Caco-2 (cell line): Measurements from ENCODE around the gene MYH9. TPM values are rescaled to one million over a fixed set of nuclear protein-coding genes. Genes with fewer than 3 reads are reported as not detected.
A peak's percentile ranks its signal among the peaks of the same experiment; 100 is the strongest.

Experiments
- BruUV-seq: library from RNA; stranded (reverse); fragments of 400-500 nt; replicated peaks from 2 replicates; lab custom pipeline; 2021; lab: Mats Ljungman, UMichigan
- CTCF ChIA-PET: fragments of 300-600 bp; sonication (Branson Sonifier 250); formaldehyde crosslinking; loops from one replicate; lab custom pipeline; 2022; ENCODE audit warnings: antibody characterized with exemption; lab: Charles Lee
- POLR2A ChIA-PET: fragments of 300-600 bp; sonication (Branson Sonifier 250); formaldehyde crosslinking; loops from one replicate; lab custom pipeline; 2022; ENCODE audit warnings: antibody characterized with exemption; lab: Charles Lee
- DNase-seq, 2 experiments: peaks; one replicate each; pipeline versions ENCODE4 v3.0.0 to v3.0.0-alpha.2; 2020 to 2022
- H3K27me3 ChIP-seq: replicated peaks from 2 replicates; pipeline ENCODE4 v1.6.0; 2011; ENCODE audit warnings: low read length; ENCODE audit not compliant: control insufficient read depth, insufficient read depth
- H3K36me3 ChIP-seq: 2 replicates; pipeline ENCODE4 v1.5.1; 2011; ENCODE audit warnings: low read length; ENCODE audit not compliant: control insufficient read depth, insufficient read depth
- H3K4me1 ChIP-seq: fragments of 250-450 bp; sonication (Bioruptor Pico); 2 replicates; pipeline ENCODE4 v1.5.1; 2020; ENCODE audit warnings: mild to moderate bottlenecking
- H3K4me3 ChIP-seq: 2 replicates; pipeline ENCODE4 v1.5.1; 2011; ENCODE audit warnings: low read depth, mild to moderate bottlenecking, control low read depth, low read length
- H3K9me3 ChIP-seq: fragments of 250-450 bp; sonication (Bioruptor Pico); 2 replicates; pipeline ENCODE4 v1.5.1; 2020; ENCODE audit warnings: mild to moderate bottlenecking, moderate library complexity
- H3K27ac Mint-ChIP-seq: one replicate; pipeline ENCODE4 v1.8.0; 2022; ENCODE audit warnings: mixed read lengths; ENCODE audit not compliant: unreplicated experiment
- H3K27me3 Mint-ChIP-seq: one replicate; pipeline ENCODE4 v1.8.0; 2022; ENCODE audit warnings: mixed read lengths; ENCODE audit not compliant: insufficient read depth, unreplicated experiment
- H3K36me3 Mint-ChIP-seq: one replicate; pipeline ENCODE4 v1.8.0; 2022; ENCODE audit warnings: mild to moderate bottlenecking, mixed read lengths; ENCODE audit not compliant: insufficient read depth, unreplicated experiment
- H3K4me1 Mint-ChIP-seq: one replicate; pipeline ENCODE4 v1.8.0; 2022; ENCODE audit warnings: low read depth, mixed read lengths; ENCODE audit not compliant: unreplicated experiment
- H3K4me3 Mint-ChIP-seq: one replicate; pipeline ENCODE4 v1.8.0; 2022; ENCODE audit warnings: mild to moderate bottlenecking, moderate library complexity, mixed read lengths; ENCODE audit not compliant: unreplicated experiment
- H3K9me3 Mint-ChIP-seq: one replicate; pipeline ENCODE4 v1.8.0; 2022; ENCODE audit warnings: mixed read lengths; ENCODE audit not compliant: unreplicated experiment
- CTCF ChIP-seq, 2 experiments: fragments of 200-600 bp in 1 of 2; IDR thresholded peaks; 1 replicate in 1 of 2; 2 replicates in 1 of 2; pipeline versions ENCODE4 v1.5.1 to v1.8.0; 2011 to 2022; ENCODE audit warnings: antibody characterized with exemption in 1 of 2, control low read depth in 1 of 2, inconsistent platforms in 1 of 2, low read depth in 1 of 2, low read length in 1 of 2, mild to moderate bottlenecking in 1 of 2, moderate library complexity in 1 of 2; ENCODE audit not compliant: insufficient read depth in 1 of 2, severe bottlenecking in 1 of 2, unreplicated experiment in 1 of 2
- intact Hi-C: fragments of 100-400 bp; cut with micrococcal nuclease; formaldehyde crosslinking; loops from one replicate; pipeline ENCODE4 v1.10.0; 2022; ENCODE audit not compliant: unreplicated experiment
- total RNA-seq: library from RNA; stranded (reverse); gene quantifications from 2 replicates; pipeline ENCODE4 v1.2.3, GENCODE V29; 2022

MYH9 gene
- total RNA-seq, 1 experiment from 2014 or later, result 513 TPM

GRCh38 chr22:36305813-36306212, 82.0 kb downstream of the MYH9 start:
- Mint-ChIP-seq H3K27ac (peak overlapping the region; percentile 21), H3K9me3 (no peaks in the 10 kb centered on the region), H3K36me3 (peaks cover 97% of the 10 kb centered on the region), H3K27me3 (no peaks in the 10 kb centered on the region), H3K4me3 (no peak overlapping the region), H3K4me1 (no peaks in the 10 kb centered on the region)
- Histone ChIP-seq H3K27me3 (no peaks in the 10 kb centered on the region), H3K4me1 (no peaks in the 10 kb centered on the region), H3K9me3 (no peaks in the 10 kb centered on the region), H3K4me3 (no peak overlapping the region), H3K36me3 (peaks cover 10% of the 10 kb centered on the region)
- no peak for DNase-seq
- BruUV-seq, result no TSS peak
- no peak for TF ChIP-seq CTCF (IDR thresholded peaks at IDR 0.05; ENCODE audit: insufficient read depth in 1 of 2, low read depth in 1 of 2, low read length in 1 of 2, severe bottlenecking in 1 of 2, unreplicated experiment in 1 of 2)
- intact Hi-C loops, result no loop called here
- ChIA-PET CTCF (interaction anchor here (0.8 kb wide), 1 partner anchor 165 kb away, joined by 3 read pairs; no protein-coding TSS in a partner anchor), POLR2A (no interaction called here)

- H3K27ac Mint-ChIP-seq, result peak overlapping the region; percentile 64
- ChIA-PET POLR2A (no interaction called here), CTCF (no interaction called here)
- H3K4me3 Mint-ChIP-seq, result no peak overlapping the region
- H3K36me3 Mint-ChIP-seq, result peaks cover 100% of the 10 kb centered on the region
- H3K9me3 ChIP-seq, result no peaks in the 10 kb centered on the region
- H3K27me3 Mint-ChIP-seq, result no peaks in the 10 kb centered on the region
- H3K27me3 ChIP-seq, result no peaks in the 10 kb centered on the region
- intact Hi-C loops, result loop anchor here (5.0 kb wide), 1 partner anchor 33 kb away; no protein-coding TSS in a partner anchor
- no peaks in the 10 kb centered on the region for H3K4me1 ChIP-seq
- BruUV-seq, result no TSS peak
- H3K4me1 Mint-ChIP-seq, result no peaks in the 10 kb centered on the region
- DNase-seq, result no peak
- no peak overlapping the region for H3K4me3 ChIP-seq
- no peaks in the 10 kb centered on the region for H3K9me3 Mint-ChIP-seq
- H3K36me3 ChIP-seq, result peaks cover 14% of the 10 kb centered on the region
- TF ChIP-seq CTCF (IDR thresholded peaks at IDR 0.05; ENCODE audit: insufficient read depth in 1 of 2, low read depth in 1 of 2, low read length in 1 of 2, severe bottlenecking in 1 of 2, unreplicated experiment in 1 of 2), result no peak
These were observed 83.3 kb downstream of the MYH9 start for GRCh38 chr22:36304429-36304828.

- H3K27ac Mint-ChIP-seq, result peak overlapping the region; percentile 64
- H3K9me3 ChIP-seq, result no peaks in the 10 kb centered on the region
- DNase-seq, result no peak
- H3K4me1 ChIP-seq, result no peaks in the 10 kb centered on the region
- H3K27me3 ChIP-seq, result no peaks in the 10 kb centered on the region
- CTCF ChIA-PET, result interaction anchor here (3.0 kb wide), 1 partner anchor 17 kb away, joined by 9 read pairs; no protein-coding TSS in a partner anchor
- no peaks in the 10 kb centered on the region for H3K9me3 Mint-ChIP-seq
- H3K4me1 Mint-ChIP-seq, result no peaks in the 10 kb centered on the region
- TF ChIP-seq CTCF (IDR thresholded peaks at IDR 0.05; ENCODE audit: insufficient read depth in 1 of 2, low read depth in 1 of 2, low read length in 1 of 2, severe bottlenecking in 1 of 2, unreplicated experiment in 1 of 2), result no peak
- H3K36me3 Mint-ChIP-seq, result peaks cover 100% of the 10 kb centered on the region
- no peaks in the 10 kb centered on the region for H3K27me3 Mint-ChIP-seq
- BruUV-seq, result no TSS peak
- POLR2A ChIA-PET, result no interaction called here
- peaks cover 14% of the 10 kb centered on the region for H3K36me3 ChIP-seq
- H3K4me3 ChIP-seq, result no peak overlapping the region
- intact Hi-C loops, result loop anchor here (5.0 kb wide), 1 partner anchor 33 kb away; no protein-coding TSS in a partner anchor
- no peak overlapping the region for H3K4me3 Mint-ChIP-seq
These were observed 83.9 kb downstream of the MYH9 start for GRCh38 chr22:36303874-36304273.
